HepG2 (cell line): ENCODE data around the gene FBXO7. TPM values are rescaled to one million over a fixed set of nuclear protein-coding genes. Genes with fewer than 3 reads are reported as not detected.

Experiments used
- ATF4 ChIP-seq, 2 experiments: fragments of 450-650 bp in 1 of 2; sonication (generic) in 1 of 2; formaldehyde crosslinking; IDR thresholded peaks; 2 replicates each; pipeline versions ENCODE4 v1.5.0 to v1.8.0; 2020 to 2022; ENCODE audit warnings: mild to moderate bottlenecking in 1 of 2, missing genetic modification reagents in 1 of 2
- EED ChIP-seq: sonication (generic); formaldehyde crosslinking; IDR thresholded peaks from 2 replicates; pipeline ENCODE4 v1.5.0; 2020; ENCODE audit warnings: mild to moderate bottlenecking, missing genetic modification reagents
- EZH2 ChIP-seq: conservative IDR thresholded peaks from 2 replicates; pipeline ENCODE4 v1.6.1; 2012; ENCODE audit warnings: mild to moderate bottlenecking, low read depth, low read length, moderate library complexity
- FOXP1 ChIP-seq, 2 experiments: fragments of 450-650 bp in 1 of 2; IDR thresholded peaks; 2 replicates each; pipeline ENCODE4 v1.6.1; 2017 to 2018; ENCODE audit warnings: antibody characterized with exemption in 1 of 2
- GTF2F1 ChIP-seq: fragments of 150-350 bp; IDR thresholded peaks from 2 replicates; pipeline ENCODE4 v1.6.1; 2014; ENCODE audit warnings: low read length
- MAFK ChIP-seq, 2 experiments: IDR thresholded peaks in 1 of 2; conservative IDR thresholded peaks in 1 of 2; 2 replicates each; pipeline ENCODE4 v1.6.1; 2011; ENCODE audit warnings: improper control_type of control experiment in 2 of 2, low read length in 2 of 2
- MYC ChIP-seq: sonication (generic); formaldehyde crosslinking; IDR thresholded peaks from 2 replicates; pipeline ENCODE4 v1.9.0; 2021; ENCODE audit warnings: missing genetic modification reagents, borderline replicate concordance
- NFIB ChIP-seq: sonication (generic); formaldehyde crosslinking; IDR thresholded peaks from 2 replicates; pipeline ENCODE4 v1.9.0; 2021; ENCODE audit warnings: missing genetic modification reagents, mild to moderate bottlenecking, borderline replicate concordance
- NFIC ChIP-seq: IDR thresholded peaks from 2 replicates; pipeline ENCODE4 v1.6.1; 2012; ENCODE audit warnings: mild to moderate bottlenecking, low read length, inconsistent platforms
- SNAI1 ChIP-seq: sonication (generic); formaldehyde crosslinking; IDR thresholded peaks from 2 replicates; pipeline ENCODE4 v1.5.0; 2020; ENCODE audit warnings: mild to moderate bottlenecking, missing genetic modification reagents, borderline replicate concordance
- SP5 ChIP-seq: IDR thresholded peaks from 2 replicates; pipeline ENCODE4 v1.6.1; 2016; ENCODE audit warnings: low read depth, borderline replicate concordance
- YY1 ChIP-seq: IDR thresholded peaks from 2 replicates; pipeline ENCODE4 v1.6.1; 2011; ENCODE audit warnings: low read length, low read depth, moderate library complexity, mild to moderate bottlenecking; ENCODE audit not compliant: insufficient read depth, insufficient replicate concordance
- ZC3H4 ChIP-seq: sonication (generic); formaldehyde crosslinking; IDR thresholded peaks from 2 replicates; pipeline ENCODE4 v1.4.0; 2020; ENCODE audit warnings: missing genetic modification reagents, borderline replicate concordance
- ZNF205 ChIP-seq: IDR thresholded peaks from 2 replicates; pipeline ENCODE4 v1.6.1; 2018; ENCODE audit warnings: missing biosample characterization, missing genetic modification reagents
- ZNF3 ChIP-seq: IDR thresholded peaks from 2 replicates; pipeline ENCODE4 v1.7.0; 2017; ENCODE audit warnings: inconsistent platforms
- ZNF331 ChIP-seq: sonication (generic); formaldehyde crosslinking; IDR thresholded peaks from 2 replicates; pipeline ENCODE4 v1.4.0; 2020; ENCODE audit warnings: missing genetic modification reagents
- ZNF557 ChIP-seq: sonication (generic); formaldehyde crosslinking; IDR thresholded peaks from 2 replicates; pipeline ENCODE4 v1.4.0; 2020; ENCODE audit warnings: missing genetic modification reagents
- ZNF749 ChIP-seq: sonication (generic); formaldehyde crosslinking; IDR thresholded peaks from 2 replicates; pipeline ENCODE4 v1.8.0; 2022; ENCODE audit warnings: mild to moderate bottlenecking, missing genetic modification reagents, moderate library complexity, borderline replicate concordance
- ZNF839 ChIP-seq: sonication (generic); formaldehyde crosslinking; IDR thresholded peaks from 2 replicates; pipeline ENCODE4 v1.4.0; 2020; ENCODE audit warnings: missing genetic modification reagents, mild to moderate bottlenecking, borderline replicate concordance
- polyA plus RNA-seq, 8 experiments: library from polyadenylated mRNA; depleted of rRNA in 3 of 8; stranded (reverse) in 7 of 8; unstranded in 1 of 8; fragments of >200 nt; fragmentation: Illumina TruSeq in 4 of 8; extraction: Trizol in 4 of 8; gene quantifications; 2 replicates each; pipeline versions ENCODE4 v1.2.1 to v1.2.3, GENCODE V29; 2011 to 2016; ENCODE audit warnings: low read depth in 4 of 8, missing spikeins in 1 of 8, mixed read lengths in 1 of 8; ENCODE audit not compliant: insufficient read depth in 1 of 8
- total RNA-seq, 5 experiments: library from RNA; depleted of rRNA; stranded (reverse); fragments of >200 nt; fragmentation: Illumina TruSeq; extraction: Trizol; gene quantifications; 2 replicates each; pipeline ENCODE4 v1.2.3, GENCODE V29; 2016; ENCODE audit warnings: low read depth in 1 of 5
- TF ChIP-seq, protein P1 (sequence below): IDR thresholded peaks from 2 replicates; pipeline ENCODE4 v1.6.1; 2016; ENCODE audit warnings: low read depth, missing genetic modification reagents, missing compliant biosample characterization
- TF ChIP-seq, protein P2 (sequence below): sonication (generic); formaldehyde crosslinking; IDR thresholded peaks from 2 replicates; pipeline ENCODE4 v1.9.0; 2022; ENCODE audit warnings: low read depth, missing genetic modification reagents

FBXO7 gene
- total and polyA plus RNA-seq, 2 of the 13 experiments (the other 11 are each of a cell fraction or from before 2014, with no cell fraction given), result 105 to 172 TPM

- TF ChIP-seq, protein P1, sequence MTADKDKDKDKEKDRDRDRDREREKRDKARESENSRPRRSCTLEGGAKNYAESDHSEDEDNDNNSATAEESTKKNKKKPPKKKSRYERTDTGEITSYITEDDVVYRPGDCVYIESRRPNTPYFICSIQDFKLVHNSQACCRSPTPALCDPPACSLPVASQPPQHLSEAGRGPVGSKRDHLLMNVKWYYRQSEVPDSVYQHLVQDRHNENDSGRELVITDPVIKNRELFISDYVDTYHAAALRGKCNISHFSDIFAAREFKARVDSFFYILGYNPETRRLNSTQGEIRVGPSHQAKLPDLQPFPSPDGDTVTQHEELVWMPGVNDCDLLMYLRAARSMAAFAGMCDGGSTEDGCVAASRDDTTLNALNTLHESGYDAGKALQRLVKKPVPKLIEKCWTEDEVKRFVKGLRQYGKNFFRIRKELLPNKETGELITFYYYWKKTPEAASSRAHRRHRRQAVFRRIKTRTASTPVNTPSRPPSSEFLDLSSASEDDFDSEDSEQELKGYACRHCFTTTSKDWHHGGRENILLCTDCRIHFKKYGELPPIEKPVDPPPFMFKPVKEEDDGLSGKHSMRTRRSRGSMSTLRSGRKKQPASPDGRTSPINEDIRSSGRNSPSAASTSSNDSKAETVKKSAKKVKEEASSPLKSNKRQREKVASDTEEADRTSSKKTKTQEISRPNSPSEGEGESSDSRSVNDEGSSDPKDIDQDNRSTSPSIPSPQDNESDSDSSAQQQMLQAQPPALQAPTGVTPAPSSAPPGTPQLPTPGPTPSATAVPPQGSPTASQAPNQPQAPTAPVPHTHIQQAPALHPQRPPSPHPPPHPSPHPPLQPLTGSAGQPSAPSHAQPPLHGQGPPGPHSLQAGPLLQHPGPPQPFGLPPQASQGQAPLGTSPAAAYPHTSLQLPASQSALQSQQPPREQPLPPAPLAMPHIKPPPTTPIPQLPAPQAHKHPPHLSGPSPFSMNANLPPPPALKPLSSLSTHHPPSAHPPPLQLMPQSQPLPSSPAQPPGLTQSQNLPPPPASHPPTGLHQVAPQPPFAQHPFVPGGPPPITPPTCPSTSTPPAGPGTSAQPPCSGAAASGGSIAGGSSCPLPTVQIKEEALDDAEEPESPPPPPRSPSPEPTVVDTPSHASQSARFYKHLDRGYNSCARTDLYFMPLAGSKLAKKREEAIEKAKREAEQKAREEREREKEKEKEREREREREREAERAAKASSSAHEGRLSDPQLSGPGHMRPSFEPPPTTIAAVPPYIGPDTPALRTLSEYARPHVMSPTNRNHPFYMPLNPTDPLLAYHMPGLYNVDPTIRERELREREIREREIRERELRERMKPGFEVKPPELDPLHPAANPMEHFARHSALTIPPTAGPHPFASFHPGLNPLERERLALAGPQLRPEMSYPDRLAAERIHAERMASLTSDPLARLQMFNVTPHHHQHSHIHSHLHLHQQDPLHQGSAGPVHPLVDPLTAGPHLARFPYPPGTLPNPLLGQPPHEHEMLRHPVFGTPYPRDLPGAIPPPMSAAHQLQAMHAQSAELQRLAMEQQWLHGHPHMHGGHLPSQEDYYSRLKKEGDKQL (CRISPR knock-in tag), result no peak
- no peak for TF ChIP-seq ZC3H4
- TF ChIP-seq MAFK (conservative IDR thresholded peaks at IDR 0.05 in 1 of 2, IDR thresholded peaks at IDR 0.05 in 1 of 2; ENCODE audit: low read length in 2 of 2), result no peak
- TF ChIP-seq EZH2, result no peak
- TF ChIP-seq SP5, result peak; percentile 32; the same call in 1 of the 2 replicates
- TF ChIP-seq NFIC, result no peak
- TF ChIP-seq, protein P2, sequence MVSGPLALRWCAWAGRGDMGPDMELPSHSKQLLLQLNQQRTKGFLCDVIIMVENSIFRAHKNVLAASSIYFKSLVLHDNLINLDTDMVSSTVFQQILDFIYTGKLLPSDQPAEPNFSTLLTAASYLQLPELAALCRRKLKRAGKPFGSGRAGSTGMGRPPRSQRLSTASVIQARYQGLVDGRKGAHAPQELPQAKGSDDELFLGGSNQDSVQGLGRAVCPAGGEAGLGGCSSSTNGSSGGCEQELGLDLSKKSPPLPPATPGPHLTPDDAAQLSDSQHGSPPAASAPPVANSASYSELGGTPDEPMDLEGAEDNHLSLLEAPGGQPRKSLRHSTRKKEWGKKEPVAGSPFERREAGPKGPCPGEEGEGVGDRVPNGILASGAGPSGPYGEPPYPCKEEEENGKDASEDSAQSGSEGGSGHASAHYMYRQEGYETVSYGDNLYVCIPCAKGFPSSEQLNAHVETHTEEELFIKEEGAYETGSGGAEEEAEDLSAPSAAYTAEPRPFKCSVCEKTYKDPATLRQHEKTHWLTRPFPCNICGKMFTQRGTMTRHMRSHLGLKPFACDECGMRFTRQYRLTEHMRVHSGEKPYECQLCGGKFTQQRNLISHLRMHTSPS (CRISPR knock-in tag), result no peak; the same call in 1 of the 2 replicates
- no peak for TF ChIP-seq ATF4 (CRISPR knock-in tag; IDR thresholded peaks at IDR 0.05)
- TF ChIP-seq ZNF839 (CRISPR knock-in tag), result no peak
- peak; percentile 45 for TF ChIP-seq YY1
- no peak for TF ChIP-seq SNAI1 (CRISPR knock-in tag)
- no peak for TF ChIP-seq NFIB (CRISPR knock-in tag)
- TF ChIP-seq FOXP1 (IDR thresholded peaks at IDR 0.05), result no peak
- TF ChIP-seq FOXP1 (CRISPR knock-in tag; IDR thresholded peaks at IDR 0.05), result peak; percentile 37; the same call in 1 of the 2 replicates
- peak; percentile 58; the same call in 1 of the 2 replicates for TF ChIP-seq MYC (CRISPR knock-in tag)
- TF ChIP-seq ZNF749 (CRISPR knock-in tag), result no peak
- TF ChIP-seq ZNF557 (CRISPR knock-in tag), result peak; percentile 67; the same call in 1 of the 2 replicates
- TF ChIP-seq GTF2F1, result no peak
- no peak for TF ChIP-seq EED
- peak; percentile 39; the same call in 1 of the 2 replicates for TF ChIP-seq ZNF331
- no peak for TF ChIP-seq ZNF205 (CRISPR knock-in tag)
- no peak for TF ChIP-seq ZNF3
Observed at GRCh38 chr22:32528984-32529982, 54.7 kb downstream of the FBXO7 start (continued).
